Measurements from ENCODE around the gene SH2B3.

DNA sequence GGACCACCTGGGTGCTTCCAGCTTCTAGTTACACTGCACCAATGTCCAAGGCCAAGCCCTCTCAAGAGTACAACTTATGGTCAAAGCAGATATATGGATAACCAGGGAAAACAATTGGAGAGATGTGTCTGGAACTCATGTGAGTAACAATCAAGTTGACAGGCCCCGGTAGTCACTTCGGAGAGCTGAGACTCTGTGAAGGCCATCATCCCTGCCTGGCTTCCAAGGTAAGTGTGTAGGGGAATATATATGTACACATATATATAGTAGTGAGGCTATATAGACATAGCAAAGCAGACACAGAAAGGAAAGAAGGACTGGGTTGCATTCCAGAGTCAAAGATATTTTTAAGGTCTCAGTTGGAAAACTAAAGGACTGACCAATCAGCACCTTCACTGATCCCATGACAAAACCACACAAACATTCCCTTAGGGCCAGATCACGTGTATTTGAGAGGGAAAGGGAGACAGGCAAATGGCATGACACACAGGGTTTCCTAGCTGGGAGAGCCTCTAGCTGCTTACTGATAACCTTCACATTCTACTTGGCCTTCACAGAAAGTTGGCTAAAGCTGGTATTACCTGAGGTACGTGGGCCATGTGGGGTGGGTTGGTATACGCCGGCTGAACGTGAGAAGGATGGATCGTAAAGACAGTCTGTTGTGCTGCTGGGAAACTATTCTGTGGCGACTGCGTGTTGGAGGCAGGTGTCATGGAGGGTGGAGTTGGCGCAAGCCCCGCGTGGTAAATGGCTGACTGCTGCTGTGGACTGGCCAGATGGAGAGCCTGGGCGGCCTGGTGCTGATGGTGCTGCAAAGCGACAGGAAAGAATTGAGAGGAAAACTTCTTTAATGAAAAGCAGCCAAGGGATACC lies 50.0 kb downstream of the SH2B3 start:
- TF ChIP-seq, protein P1, sequence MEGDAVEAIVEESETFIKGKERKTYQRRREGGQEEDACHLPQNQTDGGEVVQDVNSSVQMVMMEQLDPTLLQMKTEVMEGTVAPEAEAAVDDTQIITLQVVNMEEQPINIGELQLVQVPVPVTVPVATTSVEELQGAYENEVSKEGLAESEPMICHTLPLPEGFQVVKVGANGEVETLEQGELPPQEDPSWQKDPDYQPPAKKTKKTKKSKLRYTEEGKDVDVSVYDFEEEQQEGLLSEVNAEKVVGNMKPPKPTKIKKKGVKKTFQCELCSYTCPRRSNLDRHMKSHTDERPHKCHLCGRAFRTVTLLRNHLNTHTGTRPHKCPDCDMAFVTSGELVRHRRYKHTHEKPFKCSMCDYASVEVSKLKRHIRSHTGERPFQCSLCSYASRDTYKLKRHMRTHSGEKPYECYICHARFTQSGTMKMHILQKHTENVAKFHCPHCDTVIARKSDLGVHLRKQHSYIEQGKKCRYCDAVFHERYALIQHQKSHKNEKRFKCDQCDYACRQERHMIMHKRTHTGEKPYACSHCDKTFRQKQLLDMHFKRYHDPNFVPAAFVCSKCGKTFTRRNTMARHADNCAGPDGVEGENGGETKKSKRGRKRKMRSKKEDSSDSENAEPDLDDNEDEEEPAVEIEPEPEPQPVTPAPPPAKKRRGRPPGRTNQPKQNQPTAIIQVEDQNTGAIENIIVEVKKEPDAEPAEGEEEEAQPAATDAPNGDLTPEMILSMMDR (IDR thresholded peaks at IDR 0.05): no peak
- no peak for TF ChIP-seq POLR2A (IDR thresholded peaks at IDR 0.05)

Measured in esophagus squamous epithelium (tissue), 4 donors.